CD14-positive monocyte (primary cell): ENCODE measurements around the gene BCAR1. TPM values are rescaled to one million over a fixed set of nuclear protein-coding genes. Genes with fewer than 3 reads are reported as not detected.
"Not testable (repeated sequence)": the region's sequence is repeated elsewhere in the genome, so short reads cannot be mapped to it uniquely, and the experiment has no call there.

Experiments used
- DNase-seq, 3 donors: peaks; one replicate each; pipeline ENCODE4 v3.0.0-alpha.2; 2011 to 2022
- H2AFZ ChIP-seq: 2 replicates; pipeline ENCODE4 v1.6.0; 2012; ENCODE audit warnings: mild to moderate bottlenecking, low read depth, low read length, inconsistent platforms; ENCODE audit not compliant: insufficient read depth, poor library complexity, severe bottlenecking
- H3K27ac ChIP-seq, 2 donors: 1 replicate in 1 of 2; 2 replicates in 1 of 2; pipeline ENCODE4 v1.5.1; 2012 to 2013; ENCODE audit warnings: low read length in 2 of 2, control low read depth in 1 of 2, inconsistent platforms in 1 of 2, low read depth in 1 of 2, mild to moderate bottlenecking in 1 of 2
- H3K27me3 ChIP-seq, 2 donors: one replicate each; pipeline versions ENCODE4 v1.6.0 to v1.6.1; 2011 to 2013; ENCODE audit warnings: low read length in 2 of 2; ENCODE audit not compliant: control insufficient read depth in 2 of 2, insufficient read depth in 2 of 2
- H3K36me3 ChIP-seq, 2 donors: replicated peaks in 1 of 2; 1 replicate in 1 of 2; 2 replicates in 1 of 2; pipeline versions ENCODE4 v1.5.1 to v1.6.1; 2012 to 2013; ENCODE audit warnings: low read length in 2 of 2, control low read depth in 1 of 2, inconsistent platforms in 1 of 2, mild to moderate bottlenecking in 1 of 2; ENCODE audit not compliant: insufficient read depth in 2 of 2, control insufficient read depth in 1 of 2
- H3K4me1 ChIP-seq, 2 donors: 1 replicate in 1 of 2; 2 replicates in 1 of 2; pipeline versions ENCODE4 v1.5.1 to v1.6.1; 2012 to 2013; ENCODE audit warnings: low read length in 2 of 2, control low read depth in 1 of 2, inconsistent platforms in 1 of 2, mild to moderate bottlenecking in 1 of 2, moderate library complexity in 1 of 2; ENCODE audit not compliant: insufficient read depth in 2 of 2, control insufficient read depth in 1 of 2
- H3K4me2 ChIP-seq: replicated peaks from 2 replicates; pipeline ENCODE3; 2012; ENCODE audit warnings: low read length, moderate library complexity, mild to moderate bottlenecking; ENCODE audit not compliant: poor library complexity, severe bottlenecking; ENCODE audit errors: extremely low read depth
- H3K4me3 ChIP-seq, 3 experiments: fragments of 200-600 bp in 1 of 3; sonication (generic) in 1 of 3; replicated peaks in 1 of 3; 1 replicate in 2 of 3; 2 replicates in 1 of 3; pipeline ENCODE4 v1.5.1; 2011 to 2013; ENCODE audit warnings: low read length in 3 of 3, mild to moderate bottlenecking in 3 of 3, control low read depth in 2 of 3, low read depth in 2 of 3, inconsistent platforms in 1 of 3, moderate library complexity in 1 of 3
- H3K79me2 ChIP-seq: 2 replicates; pipeline ENCODE4 v1.6.0; 2012; ENCODE audit warnings: mild to moderate bottlenecking, control low read depth, inconsistent platforms, low read length, moderate library complexity; ENCODE audit not compliant: insufficient read depth
- H3K9ac ChIP-seq: 2 replicates; pipeline ENCODE4 v1.6.0; 2017; ENCODE audit warnings: low read length, mild to moderate bottlenecking; ENCODE audit not compliant: insufficient read depth, poor library complexity, severe bottlenecking
- H3K9me3 ChIP-seq, 2 donors: replicated peaks in 1 of 2; 1 replicate in 1 of 2; 2 replicates in 1 of 2; pipeline versions ENCODE4 v1.5.1 to v1.6.1; 2012 to 2013; ENCODE audit warnings: low read length in 2 of 2, control low read depth in 1 of 2; ENCODE audit not compliant: control insufficient read depth in 1 of 2, insufficient read depth in 1 of 2
- H4K20me1 ChIP-seq: 2 replicates; pipeline ENCODE4 v1.6.0; 2012; ENCODE audit warnings: mild to moderate bottlenecking, low read length, control low read depth, moderate library complexity; ENCODE audit not compliant: insufficient read depth
- H3K27ac Mint-ChIP-seq, 7 donors: one replicate each; pipeline ENCODE4 v1.8.0; 2020; ENCODE audit warnings: mild to moderate bottlenecking in 7 of 7, mixed read lengths in 7 of 7, moderate library complexity in 6 of 7, inconsistent platforms in 2 of 7
- H3K27me3 Mint-ChIP-seq, 3 donors: one replicate each; pipeline ENCODE4 v1.8.0; 2021 to 2022; ENCODE audit warnings: low read depth in 3 of 3, mild to moderate bottlenecking in 3 of 3, mixed read lengths in 3 of 3, moderate library complexity in 3 of 3, inconsistent platforms in 1 of 3
- H3K36me3 Mint-ChIP-seq, 2 donors: one replicate each; pipeline ENCODE4 v1.8.0; 2020; ENCODE audit warnings: mixed read lengths in 2 of 2, inconsistent platforms in 1 of 2, mild to moderate bottlenecking in 1 of 2
- H3K4me1 Mint-ChIP-seq: one replicate; pipeline ENCODE4 v1.8.0; 2020; ENCODE audit warnings: mild to moderate bottlenecking, mixed read lengths
- H3K4me3 Mint-ChIP-seq, 2 donors: one replicate each; pipeline ENCODE4 v1.8.0; 2020; ENCODE audit warnings: mild to moderate bottlenecking in 2 of 2, mixed read lengths in 2 of 2, moderate library complexity in 1 of 2
- H3K9me3 Mint-ChIP-seq, 7 donors: one replicate each; pipeline ENCODE4 v1.8.0; 2020 to 2022; ENCODE audit warnings: mixed read lengths in 7 of 7, mild to moderate bottlenecking in 6 of 7, moderate library complexity in 6 of 7, inconsistent platforms in 2 of 7
- WGBS: methylation state at CpG from one replicate; pipeline ENCODE4 v1.1.5; 2013; ENCODE audit warnings: missing lambda C conversion rate; ENCODE audit not compliant: insufficient coverage; 5-methylcytosine and 5-hydroxymethylcytosine counted together
- intact Hi-C, 2 donors: fragments of 100-400 bp; cut with micrococcal nuclease; formaldehyde crosslinking; loops; one replicate each; pipeline versions ENCODE4 v1.15.0 to v1.15.1; 2023
- polyA plus RNA-seq, 3 donors: library from polyadenylated mRNA; depleted of rRNA in 1 of 3; unstranded in 2 of 3; stranded (reverse) in 1 of 3; fragments of 300-500 nt in 2 of 3; fragments of >200 nt in 1 of 3; fragmentation: Illumina TruSeq in 2 of 3; gene quantifications; 1 replicate in 2 of 3; 2 replicates in 1 of 3; pipeline ENCODE4 v1.2.3, GENCODE V29; 2012 to 2021
- TF ChIP-seq, protein P1 (sequence below): fragments of 200-600 bp; IDR thresholded peaks from one replicate; pipeline ENCODE4 v1.8.0; 2022; ENCODE audit warnings: antibody characterized with exemption, mild to moderate bottlenecking

Gene BCAR1
- polyA plus RNA-seq, 3 donors, result not detected

GRCh38 chr16:75282466-75283281 is 31.2 kb upstream of the BCAR1 start:
- WGBS, result 91% methylated on average over 9 of the region's 11 CpGs
- Histone ChIP-seq H3K27ac (no peak overlapping the region), H3K4me2 (no peak overlapping the region), H2AFZ (no peak overlapping the region), H3K9me3 (peaks cover 0 to 3% of the 10 kb centered on the region in 2 donors), H3K4me3 (no peak overlapping the region), H3K79me2 (no peaks in the 10 kb centered on the region), H4K20me1 (no peaks in the 10 kb centered on the region), H3K9ac (no peak overlapping the region), H3K4me1 (no peaks in the 10 kb centered on the region), H3K27me3 (peaks cover 7 to 51% of the 10 kb centered on the region in 2 donors), H3K36me3 (no peaks in the 10 kb centered on the region)
- Mint-ChIP-seq H3K4me1 (no peaks in the 10 kb centered on the region), H3K36me3 (peaks cover 0 to 8% of the 10 kb centered on the region in 2 donors), H3K27ac (no peak overlapping the region), H3K9me3 (peaks cover 0 to 11% (median 6%) of the 10 kb centered on the region in 7 donors), H3K27me3 (peaks cover 49 to 86% (median 70%) of the 10 kb centered on the region in 3 donors), H3K4me3 (peak overlapping the region in 1 of 2 donors; percentile 21)
- no peak for DNase-seq
- intact Hi-C loops, result no loop called here
- TF ChIP-seq, protein P1, sequence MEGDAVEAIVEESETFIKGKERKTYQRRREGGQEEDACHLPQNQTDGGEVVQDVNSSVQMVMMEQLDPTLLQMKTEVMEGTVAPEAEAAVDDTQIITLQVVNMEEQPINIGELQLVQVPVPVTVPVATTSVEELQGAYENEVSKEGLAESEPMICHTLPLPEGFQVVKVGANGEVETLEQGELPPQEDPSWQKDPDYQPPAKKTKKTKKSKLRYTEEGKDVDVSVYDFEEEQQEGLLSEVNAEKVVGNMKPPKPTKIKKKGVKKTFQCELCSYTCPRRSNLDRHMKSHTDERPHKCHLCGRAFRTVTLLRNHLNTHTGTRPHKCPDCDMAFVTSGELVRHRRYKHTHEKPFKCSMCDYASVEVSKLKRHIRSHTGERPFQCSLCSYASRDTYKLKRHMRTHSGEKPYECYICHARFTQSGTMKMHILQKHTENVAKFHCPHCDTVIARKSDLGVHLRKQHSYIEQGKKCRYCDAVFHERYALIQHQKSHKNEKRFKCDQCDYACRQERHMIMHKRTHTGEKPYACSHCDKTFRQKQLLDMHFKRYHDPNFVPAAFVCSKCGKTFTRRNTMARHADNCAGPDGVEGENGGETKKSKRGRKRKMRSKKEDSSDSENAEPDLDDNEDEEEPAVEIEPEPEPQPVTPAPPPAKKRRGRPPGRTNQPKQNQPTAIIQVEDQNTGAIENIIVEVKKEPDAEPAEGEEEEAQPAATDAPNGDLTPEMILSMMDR, result no peak

DNA sequence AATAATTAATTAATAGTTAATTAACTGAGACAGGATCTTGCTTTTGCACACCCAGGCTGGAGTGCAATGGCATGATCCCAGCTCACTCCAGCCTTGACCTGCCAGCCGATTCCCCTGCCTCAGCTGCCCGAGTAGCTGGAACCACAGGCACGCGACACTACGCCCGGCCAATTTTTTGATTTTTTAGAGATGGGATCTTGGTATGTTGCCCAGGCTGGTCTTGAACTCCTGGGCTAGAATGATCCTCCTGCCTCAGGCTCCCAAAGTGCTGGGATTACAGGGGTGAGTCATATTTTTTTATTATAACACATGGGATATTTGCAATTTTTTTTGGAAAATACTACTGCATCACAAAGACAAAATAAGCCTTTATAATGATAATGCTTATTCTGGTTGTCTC is 30.4 kb upstream of the BCAR1 start:
- no peak overlapping the region for H3K27ac Mint-ChIP-seq
- WGBS, result no CpG with 5 or more reads among the region's 6 CpGs
- Histone ChIP-seq H4K20me1 (no peaks in the 10 kb centered on the region), H3K9ac (no peak overlapping the region), H3K36me3 (no peaks in the 10 kb centered on the region), H3K4me3 (no peak overlapping the region), H3K79me2 (no peaks in the 10 kb centered on the region), H3K27ac (no peak overlapping the region), H2AFZ (no peak overlapping the region), H3K4me1 (no peaks in the 10 kb centered on the region), H3K9me3 (peaks cover 0 to 3% of the 10 kb centered on the region in 2 donors), H3K4me2 (no peak overlapping the region), H3K27me3 (peaks cover 9 to 57% of the 10 kb centered on the region in 2 donors)
- H3K27me3 Mint-ChIP-seq, result peaks cover 56 to 87% (median 71%) of the 10 kb centered on the region in 3 donors
- intact Hi-C loops, result no loop called here
- TF ChIP-seq, protein P1, result no peak
- H3K36me3 Mint-ChIP-seq, result peaks cover 0 to 4% of the 10 kb centered on the region in 2 donors
- peaks cover 0 to 13% (median 6%) of the 10 kb centered on the region in 7 donors for H3K9me3 Mint-ChIP-seq
- no peaks in the 10 kb centered on the region for H3K4me1 Mint-ChIP-seq
- H3K4me3 Mint-ChIP-seq, result peak overlapping the region in 1 of 2 donors; percentile 44
- no peak for DNase-seq

DNA sequence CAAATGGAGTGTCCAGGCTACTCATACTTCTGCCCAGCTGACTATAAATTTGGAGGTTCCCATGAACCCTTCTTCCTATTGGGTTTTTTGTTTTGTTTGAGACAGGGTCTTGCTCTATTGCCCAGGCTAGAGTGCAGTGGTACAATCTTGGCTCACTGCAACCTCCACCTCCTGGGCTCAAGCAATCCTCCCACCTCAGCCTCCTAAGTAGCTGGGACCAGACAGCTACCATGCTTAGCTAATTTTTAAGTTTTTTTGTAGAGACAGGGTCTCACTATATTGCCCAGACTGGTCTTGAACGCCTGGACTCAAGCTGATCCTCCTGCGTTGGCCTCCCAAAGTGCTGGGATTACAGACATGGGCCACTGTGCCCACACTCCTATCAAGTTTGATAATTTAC is 29.6 kb upstream of the BCAR1 start:
- DNase-seq, H3K79me2 ChIP-seq, H3K4me1 ChIP-seq, H3K9ac ChIP-seq, H3K36me3 ChIP-seq, H3K27ac Mint-ChIP-seq, H3K4me1 Mint-ChIP-seq, H3K36me3 Mint-ChIP-seq, H3K27ac ChIP-seq, H3K4me2 ChIP-seq, H3K4me3 ChIP-seq, H3K9me3 ChIP-seq, H4K20me1 ChIP-seq, H2AFZ ChIP-seq, intact Hi-C loops: not testable (repeated sequence)
- peaks cover 59 to 89% (median 73%) of the 10 kb centered on the region in 3 donors for H3K27me3 Mint-ChIP-seq
- peaks cover 0 to 10% (median 6%) of the 10 kb centered on the region in 7 donors for H3K9me3 Mint-ChIP-seq
- H3K4me3 Mint-ChIP-seq, result peak overlapping the region in 1 of 2 donors; percentile 55
- H3K27me3 ChIP-seq, result peaks cover 9 to 57% of the 10 kb centered on the region in 2 donors
- no CpG with 5 or more reads among the region's 2 CpGs for WGBS
